ENCODE measurements around the gene MAPKAP1. TPM values are rescaled to one million over a fixed set of nuclear protein-coding genes. Genes with fewer than 3 reads are reported as not detected.

The MAPKAP1 gene
- total RNA-seq, 1 donor from 2014 or later, result 127 TPM

- H3K27ac ChIP-seq (replicated peaks), result no peak overlapping the region
- DNase-seq, result no peak
- no peak for TF ChIP-seq CTCF (IDR thresholded peaks at IDR 0.05; ENCODE audit: borderline replicate concordance)
- H3K4me1 ChIP-seq, result peaks cover 21% of the 10 kb centered on the region
- no peak overlapping the region for H3K4me3 ChIP-seq
- intact Hi-C loops (cut with micrococcal nuclease), result no loop called here
- H3K27me3 ChIP-seq (ENCODE audit: low read depth), result no peaks in the 10 kb centered on the region
- no peaks in the 10 kb centered on the region for H3K36me3 ChIP-seq
- H3K9me3 ChIP-seq (replicated peaks), result no peaks in the 10 kb centered on the region
These were observed 244.1 kb downstream of the MAPKAP1 start for GRCh38 chr9:125462861-125463291.

- H3K9me3 ChIP-seq (replicated peaks), result peaks cover 6% of the 10 kb centered on the region
- DNase-seq, result no peak
- H3K4me1 ChIP-seq, result peaks cover 10% of the 10 kb centered on the region
- no peak overlapping the region for H3K27ac ChIP-seq (replicated peaks)
- H3K4me3 ChIP-seq, result no peak overlapping the region
- peaks cover 6% of the 10 kb centered on the region for H3K36me3 ChIP-seq
- no peaks in the 10 kb centered on the region for H3K27me3 ChIP-seq (ENCODE audit: low read depth)
- no peak for TF ChIP-seq CTCF (IDR thresholded peaks at IDR 0.05; ENCODE audit: borderline replicate concordance)
- intact Hi-C loops (cut with micrococcal nuclease), result no loop called here
These were observed 245.3 kb downstream of the MAPKAP1 start for GRCh38 chr9:125461636-125462190.

GRCh38 chr9:125460883-125461635, 245.9 kb downstream of the MAPKAP1 start:
- intact Hi-C loops (cut with micrococcal nuclease), result no loop called here

GRCh38 chr9:125460346-125460745, 246.7 kb downstream of the MAPKAP1 start:
- TF ChIP-seq CTCF (IDR thresholded peaks at IDR 0.05; ENCODE audit: borderline replicate concordance), result no peak
- H3K27ac ChIP-seq (replicated peaks), result no peak overlapping the region
- no peaks in the 10 kb centered on the region for H3K27me3 ChIP-seq (ENCODE audit: low read depth)
- peaks cover 6% of the 10 kb centered on the region for H3K36me3 ChIP-seq
- DNase-seq, result no peak
- H3K4me1 ChIP-seq, result peaks cover 10% of the 10 kb centered on the region
- H3K9me3 ChIP-seq (replicated peaks), result peaks cover 16% of the 10 kb centered on the region
- intact Hi-C loops (cut with micrococcal nuclease), result no loop called here
- no peak overlapping the region for H3K4me3 ChIP-seq

More at GRCh38 chr9:125460883-125461635, 245.9 kb downstream of the MAPKAP1 start:
- no peak for TF ChIP-seq CTCF (IDR thresholded peaks at IDR 0.05; ENCODE audit: borderline replicate concordance)
- DNase-seq, result no peak
- Histone ChIP-seq H3K27me3 (ENCODE audit: low read depth) (no peaks in the 10 kb centered on the region), H3K27ac (replicated peaks) (no peak overlapping the region), H3K4me1 (peaks cover 10% of the 10 kb centered on the region), H3K9me3 (replicated peaks) (peaks cover 13% of the 10 kb centered on the region), H3K4me3 (no peak overlapping the region), H3K36me3 (peaks cover 6% of the 10 kb centered on the region)

- no peak for DNase-seq
- no peaks in the 10 kb centered on the region for H3K27me3 ChIP-seq (ENCODE audit: low read depth)
- no peak for TF ChIP-seq CTCF (IDR thresholded peaks at IDR 0.05; ENCODE audit: borderline replicate concordance)
- peaks cover 6% of the 10 kb centered on the region for H3K36me3 ChIP-seq
- peaks cover 10% of the 10 kb centered on the region for H3K4me1 ChIP-seq
- peaks cover 16% of the 10 kb centered on the region for H3K9me3 ChIP-seq (replicated peaks)
- no peak overlapping the region for H3K27ac ChIP-seq (replicated peaks)
- H3K4me3 ChIP-seq, result no peak overlapping the region
- intact Hi-C loops (cut with micrococcal nuclease), result no loop called here
These were observed 249.7 kb downstream of the MAPKAP1 start for GRCh38 chr9:125457357-125457756.

Measured in left ventricle myocardium inferior (tissue), 1 donor.